GM19328 (cell line): ENCODE data around the gene LRFN2.

Experiments used
- ATAC-seq: cut with Tn5 transposase; IDR thresholded peaks from one replicate; pipeline ENCODE4 v1.9.1; 2021; ENCODE audit warnings: mild to moderate bottlenecking, moderate library complexity; ENCODE audit not compliant: unreplicated experiment

Gene LRFN2

GRCh38 chr6:40587240-40588069, at the start of gene LRFN2:
Gene LRFN2, minus strand, starts transcription at chr6:40587364.
- peak; percentile 72 for ATAC-seq

DNA sequence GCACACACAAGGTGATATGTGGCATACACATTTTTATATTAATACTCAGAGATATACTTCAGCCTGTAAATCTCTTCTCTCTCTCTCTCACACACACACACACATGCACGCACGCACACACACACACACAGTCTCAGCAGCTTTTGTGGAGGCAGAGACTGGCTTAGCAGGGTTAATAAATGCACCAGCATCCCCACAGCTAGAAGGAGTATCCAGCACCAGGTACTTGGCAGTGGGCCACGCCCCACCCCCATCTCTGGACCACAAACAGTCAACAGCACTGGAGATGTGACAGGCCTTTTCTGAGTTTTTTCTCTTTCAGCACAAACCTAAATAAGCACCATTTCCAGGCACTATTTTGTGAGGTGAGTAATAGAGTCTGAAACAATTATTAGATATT, 47.3 kb upstream of the LRFN2 start:
- no peak for ATAC-seq

DNA sequence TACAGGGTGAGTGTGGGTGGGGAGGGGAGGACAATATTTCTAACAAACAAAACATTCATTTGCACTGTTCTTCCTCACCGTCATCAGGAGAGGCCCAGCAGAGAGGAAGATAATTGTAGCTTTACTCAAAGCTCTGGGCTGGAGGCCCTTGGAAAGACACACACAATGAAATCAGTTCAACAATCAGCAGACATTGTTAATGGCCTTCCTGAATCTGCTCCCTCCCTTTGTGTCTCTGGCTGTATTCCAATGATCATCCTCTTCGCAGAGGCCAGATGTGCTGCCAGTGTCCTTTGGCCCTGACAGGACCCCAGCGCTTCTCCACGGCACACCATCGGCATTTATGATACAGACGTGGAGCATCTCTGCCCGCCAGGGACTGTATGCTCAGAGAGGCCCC, 44.6 kb upstream of the LRFN2 start:
- ATAC-seq: no peak

DNA sequence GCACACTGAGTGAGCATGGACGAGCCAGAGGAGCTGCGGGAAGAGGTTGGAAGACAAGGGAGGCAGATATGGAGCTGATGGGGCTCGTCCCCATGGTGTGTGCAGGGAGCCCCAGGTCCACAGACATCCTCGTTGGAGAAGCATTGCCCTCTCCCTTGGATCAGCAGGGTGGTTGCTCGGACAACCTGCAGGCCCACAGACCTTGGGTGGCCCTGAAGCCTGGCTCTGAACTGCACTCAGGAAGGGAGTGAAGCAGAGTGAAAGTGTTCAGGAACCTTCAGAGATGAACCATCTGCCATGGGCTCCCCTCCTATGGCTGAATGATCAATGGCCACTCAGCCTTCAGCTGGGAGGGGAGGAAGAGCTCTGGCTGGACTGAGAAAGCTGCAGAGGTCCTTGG, 43.3 kb upstream of the LRFN2 start:
- ATAC-seq: no peak

DNA sequence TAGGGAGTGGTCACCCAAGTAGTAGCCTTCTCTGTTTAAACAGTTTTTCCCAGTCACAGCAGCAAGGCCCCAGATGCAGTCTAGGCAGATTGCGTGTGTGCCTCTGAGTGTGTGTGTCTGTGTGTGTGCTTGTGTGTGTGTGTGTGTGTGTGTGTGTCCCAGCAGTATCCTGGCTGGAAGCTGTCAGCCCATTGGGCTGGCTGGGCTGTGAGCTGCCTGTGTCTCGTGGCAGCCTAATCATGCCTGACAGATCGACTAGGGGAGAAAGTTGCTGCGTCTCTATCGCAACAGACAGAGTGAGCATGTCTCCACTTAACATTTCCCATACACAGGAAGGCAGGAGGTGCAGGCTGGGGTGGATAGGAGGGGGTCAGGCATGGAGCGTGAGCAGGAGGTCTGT, 42.9 kb upstream of the LRFN2 start:
- ATAC-seq: no peak

DNA sequence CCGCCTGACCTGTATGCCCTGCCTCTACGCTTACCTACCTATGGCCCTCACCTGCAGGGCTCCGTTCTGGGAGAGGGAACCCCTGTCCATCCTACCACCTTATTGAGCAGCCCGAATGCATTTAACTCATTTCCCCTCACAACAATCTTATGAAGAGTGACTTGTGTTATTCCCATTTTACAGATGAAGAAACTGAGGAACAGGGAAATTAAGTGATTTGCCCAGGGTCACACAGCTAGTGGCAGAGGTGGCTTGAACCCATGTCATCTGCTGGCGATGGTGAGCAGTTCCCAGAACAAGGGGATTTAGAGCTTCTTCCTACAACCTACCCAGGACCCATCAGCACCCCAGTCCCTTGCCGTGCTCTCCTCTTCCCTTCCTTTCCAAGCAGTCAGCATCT, 42.3 kb upstream of the LRFN2 start:
- no peak for ATAC-seq

DNA sequence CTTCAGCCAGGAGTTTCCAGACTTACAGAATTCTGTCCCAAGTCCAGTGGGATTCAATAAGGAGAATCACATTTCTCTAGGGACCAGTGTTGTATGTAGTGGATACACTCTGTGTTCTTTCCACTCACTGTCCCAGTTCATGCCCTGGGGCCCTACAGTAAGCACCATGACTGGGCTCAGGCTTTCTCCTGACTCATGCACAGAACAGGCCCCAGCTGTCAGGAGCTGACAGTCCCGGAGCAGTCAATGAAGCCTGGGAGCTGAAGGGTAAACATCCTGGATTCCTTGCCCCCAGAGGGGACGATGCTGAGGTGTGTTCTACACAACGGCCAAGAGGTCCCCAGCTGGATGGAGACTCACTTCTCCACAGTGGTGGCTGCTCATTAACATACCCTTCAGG, 40.2 kb upstream of the LRFN2 start:
- no peak for ATAC-seq

GRCh38 chr6:40626886-40627285, 39.7 kb upstream of the LRFN2 start:
- no peak for ATAC-seq

DNA sequence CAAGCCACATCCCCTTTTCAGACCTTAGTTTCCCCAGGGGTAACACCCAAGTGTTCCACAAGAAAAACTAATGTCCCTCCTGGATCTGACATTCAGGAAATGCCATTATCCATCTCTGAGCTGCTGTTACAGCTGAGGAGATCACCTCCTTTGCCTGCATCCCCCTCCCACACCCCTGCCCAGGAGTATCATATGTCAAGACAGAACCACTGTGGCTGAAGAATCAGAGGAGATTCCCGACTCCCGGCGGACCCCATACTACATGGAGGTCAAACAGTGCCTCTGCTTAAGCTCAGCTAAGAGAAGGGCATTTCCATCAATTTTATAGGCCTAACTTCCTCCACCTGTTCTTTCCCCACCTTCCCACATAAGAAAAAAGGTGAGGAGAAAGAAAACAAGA, 36.8 kb upstream of the LRFN2 start:
- ATAC-seq: no peak

GRCh38 chr6:40623178-40623577, 36.0 kb upstream of the LRFN2 start:
- no peak for ATAC-seq

DNA sequence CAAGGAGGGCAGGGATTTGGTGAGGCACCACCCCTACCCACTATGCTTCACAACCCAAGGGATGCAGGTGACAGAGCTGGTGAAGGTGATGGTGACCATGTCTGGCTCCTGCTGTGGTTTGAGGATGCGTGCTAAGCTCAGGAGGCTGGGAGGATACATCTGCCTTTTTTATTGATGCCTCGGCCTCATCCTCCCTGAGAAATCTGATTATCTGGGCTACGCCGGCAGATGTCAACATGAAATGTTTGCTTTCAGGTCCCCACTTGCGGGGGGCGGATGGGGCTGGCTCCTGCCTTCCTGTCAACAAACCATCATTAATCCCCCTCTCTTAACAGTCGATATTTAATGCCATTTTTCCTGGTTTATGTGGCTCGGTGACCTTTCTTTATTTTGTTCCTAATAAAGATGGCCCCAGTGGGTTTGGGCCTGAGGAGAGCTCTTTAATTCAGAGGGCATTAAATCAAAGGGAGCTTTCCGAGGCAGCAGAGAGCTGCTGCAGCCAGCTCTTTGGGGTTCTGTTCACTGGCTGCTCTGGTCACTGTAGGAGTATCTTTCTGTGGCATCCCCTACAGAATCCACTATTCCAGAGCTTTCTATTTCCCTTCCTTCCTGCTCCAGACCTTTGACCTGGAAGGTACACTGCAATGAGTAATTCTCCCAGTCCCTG, 33.5 kb upstream of the LRFN2 start:
- ATAC-seq: no peak

- no peak for ATAC-seq
Observed at GRCh38 chr6:40614671-40615070, 27.5 kb upstream of the LRFN2 start.

- ATAC-seq: no peak
Observed at GRCh38 chr6:40611912-40612311, 24.7 kb upstream of the LRFN2 start.

DNA sequence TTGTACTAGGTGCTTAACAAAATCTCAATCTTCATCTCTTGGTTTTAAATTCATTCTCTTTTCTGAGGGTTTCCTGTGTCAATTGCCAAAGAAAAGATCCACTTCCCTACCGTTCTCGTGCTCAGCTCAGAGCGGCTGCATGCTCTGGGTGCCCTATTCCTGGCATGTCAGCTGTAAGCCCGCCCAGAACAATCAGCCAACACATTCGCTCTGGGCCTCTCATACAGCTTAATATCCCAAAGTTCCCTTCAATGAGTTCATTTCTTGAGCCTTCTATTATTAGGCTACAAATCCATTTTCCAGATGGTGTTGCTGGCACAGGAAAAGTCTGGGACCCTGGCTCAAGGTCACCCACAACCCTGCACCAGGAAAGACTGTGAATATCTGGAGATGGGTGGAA, 24.3 kb upstream of the LRFN2 start:
- no peak for ATAC-seq

DNA sequence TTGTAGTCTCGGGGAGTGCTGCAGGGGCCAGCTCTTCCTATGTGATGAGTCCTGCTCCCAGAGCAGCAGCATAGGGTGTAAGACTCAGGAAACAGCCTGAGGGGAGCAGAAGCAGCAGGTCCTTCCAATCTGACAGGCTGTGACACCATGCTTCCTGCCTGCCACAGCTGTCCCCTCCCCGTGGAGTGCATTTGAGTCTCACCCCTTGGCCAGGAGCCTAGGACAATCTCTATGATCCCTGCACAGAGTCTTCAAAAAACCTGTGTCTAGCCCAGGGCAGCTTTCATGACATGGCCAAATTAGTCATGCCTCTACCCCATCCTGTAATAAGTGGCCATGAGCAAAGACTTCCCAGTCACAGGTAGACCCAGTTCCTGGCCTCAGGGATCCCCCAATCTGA, 23.1 kb upstream of the LRFN2 start:
- ATAC-seq: no peak

- no peak for ATAC-seq
Observed at GRCh38 chr6:40606981-40607380, 19.8 kb upstream of the LRFN2 start.

- ATAC-seq: no peak
Observed at GRCh38 chr6:40606526-40606925, 19.4 kb upstream of the LRFN2 start.

DNA sequence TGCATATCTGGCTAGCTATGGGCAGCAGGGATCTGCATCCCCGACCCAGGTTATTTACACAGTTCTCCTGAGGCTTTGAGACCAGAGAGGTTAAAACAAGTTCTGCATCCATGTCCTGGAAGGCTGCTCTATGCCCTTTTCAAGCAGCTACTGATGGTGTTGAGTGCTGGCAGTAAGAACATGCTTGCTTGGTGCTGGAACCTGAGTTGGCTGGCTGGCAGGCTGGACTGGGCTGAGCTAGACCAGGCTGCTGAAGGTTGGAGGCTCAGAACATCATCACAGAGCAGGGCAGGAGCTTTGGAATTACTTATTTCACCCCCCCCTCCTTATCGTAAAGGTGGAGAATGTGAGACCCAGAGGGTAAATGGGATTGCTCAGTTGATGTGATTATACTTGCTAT, 16.9 kb upstream of the LRFN2 start:
- no peak for ATAC-seq

DNA sequence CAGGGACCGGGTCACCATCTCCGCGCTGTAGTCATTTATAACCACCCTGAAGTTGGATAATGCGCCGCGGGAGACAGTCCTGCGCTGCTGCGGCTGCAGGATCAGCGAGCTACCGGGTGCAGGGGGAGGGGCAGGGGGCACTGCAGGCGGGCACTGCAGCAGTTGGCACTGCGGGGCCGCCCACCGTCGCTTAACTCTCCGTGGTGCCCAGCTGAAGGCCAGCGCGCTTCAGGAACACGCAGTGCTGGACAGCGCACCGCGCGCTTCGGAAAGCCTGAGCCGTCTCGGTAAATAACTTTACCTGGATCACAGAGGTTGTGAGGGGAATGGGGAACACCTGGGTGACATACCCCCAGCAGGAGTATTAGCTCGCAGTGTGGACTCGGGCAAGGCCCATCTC, 12.4 kb upstream of the LRFN2 start:
- ATAC-seq: no peak

DNA sequence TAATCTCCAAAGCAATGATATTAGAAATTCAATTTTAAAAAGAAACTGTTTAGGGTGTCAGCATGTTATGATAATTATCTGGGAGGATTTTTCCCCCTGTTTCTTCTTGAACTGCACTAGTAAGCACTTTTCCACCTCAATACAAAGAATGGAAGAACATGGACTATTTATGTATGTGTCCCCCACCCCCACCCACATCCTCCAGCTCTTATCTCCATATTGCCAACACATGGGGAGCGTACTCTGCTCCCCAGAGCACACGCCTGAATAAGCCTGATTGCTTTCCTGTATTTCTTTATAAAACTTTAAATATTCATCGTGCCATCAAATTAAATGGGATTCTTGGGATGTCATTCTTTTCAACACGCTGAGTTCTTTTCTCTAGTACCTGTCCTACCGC, 11.4 kb upstream of the LRFN2 start:
- no peak for ATAC-seq

DNA sequence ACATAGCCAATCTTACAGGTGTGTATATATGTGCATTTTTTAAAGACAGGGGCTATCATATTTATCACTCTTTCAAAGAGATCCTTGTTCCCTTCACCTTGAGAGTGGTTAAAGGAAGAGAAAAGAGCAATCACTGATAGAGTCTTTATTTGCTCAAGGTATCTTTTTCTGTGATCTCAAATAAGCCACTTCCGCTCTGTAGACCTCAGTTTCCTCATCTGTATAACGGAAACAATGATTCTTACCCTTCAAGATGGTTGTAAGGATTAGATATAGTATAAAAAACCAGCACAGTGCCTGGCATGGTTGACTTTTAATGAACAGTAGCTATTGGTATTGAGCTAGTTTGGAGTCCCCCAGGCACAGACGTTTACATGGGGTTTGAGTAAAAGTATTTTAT, 10.1 kb upstream of the LRFN2 start:
- no peak for ATAC-seq

DNA sequence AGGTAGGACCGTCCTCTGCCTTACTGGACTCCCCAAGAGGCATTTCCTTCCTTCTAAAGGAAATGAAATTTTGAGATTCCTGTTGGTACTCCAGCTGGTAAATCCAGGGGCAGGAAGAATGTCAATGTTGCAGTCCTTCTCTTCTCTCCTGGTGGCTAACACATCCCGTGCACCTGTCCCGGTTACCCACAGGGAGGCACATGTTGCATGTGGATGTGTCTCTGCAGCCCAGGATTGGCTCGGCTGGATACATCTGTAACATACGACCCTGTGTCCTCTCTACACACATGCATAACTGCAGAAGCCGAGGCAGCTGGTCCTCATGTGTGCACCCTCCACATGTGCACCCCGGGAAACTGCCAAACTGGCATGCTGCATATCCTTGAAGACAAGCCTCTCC, 1.3 kb upstream of the LRFN2 start:
- no peak for ATAC-seq

DNA sequence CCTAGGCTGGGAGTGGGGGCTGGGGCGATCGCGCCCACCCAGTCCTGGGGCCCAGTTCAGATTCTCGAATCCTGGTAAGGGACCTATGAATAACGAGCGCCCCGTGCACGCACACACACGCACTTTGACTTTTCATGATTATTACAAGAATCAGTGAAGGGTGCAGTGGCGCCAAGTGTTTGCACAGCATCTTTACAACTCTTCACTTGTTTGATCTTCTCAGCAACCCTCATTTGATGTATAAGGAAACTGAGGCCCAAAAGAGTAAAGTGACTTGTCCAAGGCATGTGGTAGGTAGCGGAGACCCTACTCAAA, 863 bp upstream of the LRFN2 start:
- no peak for ATAC-seq
